HepG2 (cell line): Measurements from ENCODE around the gene JOSD2. TPM values are rescaled to one million over a fixed set of nuclear protein-coding genes. Genes with fewer than 3 reads are reported as not detected.

ENCODE experiments used
- ATAC-seq: fragments of 200-7000 bp; cut with Tn5 transposase; 3 replicates; pipeline ENCODE4 v1.9.1; 2020; ENCODE audit warnings: mild to moderate bottlenecking, moderate library complexity
- BruUV-seq: library from RNA; stranded (reverse); fragments of 400-500 nt; replicated peaks from 2 replicates; lab custom pipeline; 2021; lab: Mats Ljungman, UMichigan
- CTCF ChIA-PET: fragments of 300-600 bp; formaldehyde crosslinking; extraction: SDS; loops from one replicate; lab custom pipeline; 2021; ENCODE audit warnings: low total read pairs, inconsistent platforms, low intra/inter-chr PET ratio; lab: Yijun Ruan, JAX
- POLR2A ChIA-PET: fragments of 350-600 bp; sonication (Branson Sonifier 250); formaldehyde crosslinking; loops from one replicate; lab custom pipeline; 2020; ENCODE audit warnings: antibody characterized with exemption, inconsistent platforms; lab: Yijun Ruan, JAX
- DNase-seq: peaks from one replicate; pipeline ENCODE4 v3.0.0-alpha.2; 2015; ENCODE audit warnings: low spot score
- FAIRE-seq: peaks from 3 replicates; lab custom pipeline; 2011; peaks lifted over from hg19 to GRCh38; lab: Jason Lieb, UNC
- H2AFZ ChIP-seq: one replicate; pipeline ENCODE4 v1.6.1; 2011; ENCODE audit warnings: low read length, inconsistent platforms
- H3K27ac ChIP-seq: fragments of 300-600 bp; 3 replicates; pipeline ENCODE4 v1.8.0; 2011; ENCODE audit warnings: mixed run types, mild to moderate bottlenecking, mixed read lengths, low read length, inconsistent platforms; ENCODE audit not compliant: insufficient read depth; ENCODE audit errors: extremely low read length
- H3K27me3 ChIP-seq, 2 experiments: fragments of 200-600 bp in 1 of 2; 2 replicates in 1 of 2; 3 replicates in 1 of 2; pipeline versions ENCODE4 v1.6.0 to v1.8.0; 2011; ENCODE audit warnings: low read length in 2 of 2, mild to moderate bottlenecking in 2 of 2, moderate library complexity in 2 of 2, inconsistent platforms in 1 of 2; ENCODE audit not compliant: insufficient read depth in 2 of 2, control insufficient read depth in 1 of 2
- H3K36me3 ChIP-seq, 2 experiments: fragments of 200-600 bp in 1 of 2; replicated peaks in 1 of 2; 2 replicates in 1 of 2; 3 replicates in 1 of 2; pipeline versions ENCODE4 v1.5.1 to v1.8.0; 2011; ENCODE audit warnings: low read length in 2 of 2, inconsistent platforms in 1 of 2; ENCODE audit not compliant: insufficient read depth in 2 of 2, control insufficient read depth in 1 of 2
- H3K4me1 ChIP-seq: 2 replicates; pipeline ENCODE4 v1.5.1; 2012; ENCODE audit warnings: low read length, inconsistent platforms; ENCODE audit not compliant: insufficient read depth
- H3K4me2 ChIP-seq: 2 replicates; pipeline ENCODE4 v1.6.0; 2011; ENCODE audit warnings: low read depth, low read length, inconsistent platforms
- H3K4me3 ChIP-seq, 3 experiments: fragments of 200-600 bp in 1 of 3; sonication (generic), shearing (Covaris generic) in 1 of 3; replicated peaks in 1 of 3; 2 replicates each; pipeline ENCODE4 v1.5.1; 2011 to 2016; ENCODE audit warnings: low read length in 3 of 3, inconsistent platforms in 2 of 3, low read depth in 2 of 3, mild to moderate bottlenecking in 2 of 3, control low read depth in 1 of 3, mixed read lengths in 1 of 3; ENCODE audit not compliant: insufficient read depth in 1 of 3
- H3K79me2 ChIP-seq: one replicate; pipeline ENCODE4 v1.6.1; 2011; ENCODE audit warnings: low read length, inconsistent platforms; ENCODE audit not compliant: insufficient read depth
- H3K9ac ChIP-seq: 2 replicates; pipeline ENCODE4 v1.6.0; 2011; ENCODE audit warnings: mild to moderate bottlenecking, low read depth, low read length, inconsistent platforms; ENCODE audit not compliant: insufficient read depth
- H3K9me3 ChIP-seq: 2 replicates; pipeline ENCODE4 v1.5.1; 2012; ENCODE audit warnings: mild to moderate bottlenecking, low read length
- H4K20me1 ChIP-seq: 2 replicates; pipeline ENCODE4 v1.6.0; 2011; ENCODE audit warnings: inconsistent platforms, mild to moderate bottlenecking, low read length, moderate library complexity; ENCODE audit not compliant: insufficient read depth
- ELF1 ChIP-seq: sonication (generic); formaldehyde crosslinking; IDR thresholded peaks from 2 replicates; pipeline ENCODE4 v1.4.0; 2020; ENCODE audit warnings: missing genetic modification reagents
- MIER2 ChIP-seq: IDR thresholded peaks from 2 replicates; pipeline ENCODE4 v1.6.1; 2016; ENCODE audit warnings: missing biosample characterization, missing genetic modification reagents
- SMAD9 ChIP-seq: sonication (generic); formaldehyde crosslinking; IDR thresholded peaks from 2 replicates; pipeline ENCODE4 v1.5.1; 2020; ENCODE audit warnings: mild to moderate bottlenecking, missing genetic modification reagents
- YY1 ChIP-seq: IDR thresholded peaks from 2 replicates; pipeline ENCODE4 v1.6.1; 2011; ENCODE audit warnings: low read length, low read depth, moderate library complexity, mild to moderate bottlenecking; ENCODE audit not compliant: insufficient read depth, insufficient replicate concordance
- ZNF326 ChIP-seq: sonication (generic); formaldehyde crosslinking; IDR thresholded peaks from 2 replicates; pipeline ENCODE4 v1.4.0; 2020; ENCODE audit warnings: missing genetic modification reagents, borderline replicate concordance
- ZNF768 ChIP-seq: sonication (generic); formaldehyde crosslinking; IDR thresholded peaks from 2 replicates; pipeline ENCODE4 v1.4.0; 2020; ENCODE audit warnings: missing genetic modification reagents
- ZSCAN20 ChIP-seq: sonication (generic); formaldehyde crosslinking; IDR thresholded peaks from 2 replicates; pipeline ENCODE4 v1.4.0; 2020; ENCODE audit warnings: missing genetic modification reagents, mild to moderate bottlenecking, borderline replicate concordance
- WGBS: methylation state at CpG from one replicate; pipeline ENCODE4 v1.1.6; 2017; ENCODE audit warnings: low lambda C conversion rate; 5-methylcytosine and 5-hydroxymethylcytosine counted together
- in situ Hi-C: cut with HindIII; loops from 2 replicates; pipeline ENCODE4 v1.10.0; 2017; ENCODE audit warnings: low pct_unique_long_range_greater_than_20kb; ENCODE audit not compliant: extremely low pct_ligation_motif_present
- intact Hi-C: fragments of 100-400 bp; cut with micrococcal nuclease; formaldehyde crosslinking; loops from one replicate; pipeline ENCODE4 v1.10.0; 2022; ENCODE audit not compliant: unreplicated experiment
- polyA plus RNA-seq, 8 experiments: library from polyadenylated mRNA; depleted of rRNA in 3 of 8; stranded (reverse) in 7 of 8; unstranded in 1 of 8; fragments of >200 nt; fragmentation: Illumina TruSeq in 4 of 8; extraction: Trizol in 4 of 8; gene quantifications; 2 replicates each; pipeline versions ENCODE4 v1.2.1 to v1.2.3, GENCODE V29; 2011 to 2016; ENCODE audit warnings: low read depth in 4 of 8, missing spikeins in 1 of 8, mixed read lengths in 1 of 8; ENCODE audit not compliant: insufficient read depth in 1 of 8
- total RNA-seq, 5 experiments: library from RNA; depleted of rRNA; stranded (reverse); fragments of >200 nt; fragmentation: Illumina TruSeq; extraction: Trizol; gene quantifications; 2 replicates each; pipeline ENCODE4 v1.2.3, GENCODE V29; 2016; ENCODE audit warnings: low read depth in 1 of 5

JOSD2 gene
- total and polyA plus RNA-seq, 2 of the 13 experiments (the other 11 are each of a cell fraction or from before 2014, with no cell fraction given), result 2.0 to 4.1 TPM

DNA sequence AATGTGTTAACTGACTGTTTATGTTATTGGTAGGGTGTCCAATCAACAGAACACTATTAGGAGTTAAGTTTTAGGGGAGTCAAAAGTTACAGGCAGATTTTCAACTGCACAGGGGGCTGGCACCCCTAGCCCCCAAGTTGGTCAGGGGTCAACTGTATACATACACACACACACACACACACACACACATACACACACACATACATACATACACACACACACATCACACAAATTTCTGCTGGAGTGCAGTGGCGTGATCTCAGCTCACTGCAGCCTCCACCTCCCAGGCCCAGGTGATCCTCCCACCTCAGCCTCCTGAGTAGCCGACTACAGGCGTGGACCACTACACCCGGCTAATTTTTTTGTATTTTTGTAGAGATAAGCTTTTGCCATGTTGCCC is 47.0 kb upstream of the JOSD2 start:
- no peaks in the 10 kb centered on the region for H3K9me3 ChIP-seq
- no peak overlapping the region for H2AFZ ChIP-seq
- CTCF ChIA-PET, result no interaction called here
- H3K4me2 ChIP-seq, result no peak overlapping the region
- no peaks in the 10 kb centered on the region for H3K79me2 ChIP-seq
- no peak overlapping the region for H3K9ac ChIP-seq
- BruUV-seq, result no TSS peak
- H4K20me1 ChIP-seq, result no peaks in the 10 kb centered on the region
- WGBS, result 48% methylated on average over 4 of the region's 4 CpGs
- FAIRE-seq, result no peak
- H3K27ac ChIP-seq, result no peak overlapping the region
- H3K36me3 ChIP-seq, result no peaks in the 10 kb centered on the region
- POLR2A ChIA-PET, result no interaction called here
- no peak overlapping the region for H3K4me3 ChIP-seq
- DNase-seq, result no peak
- H3K27me3 ChIP-seq, result peaks cover 3 to 18% of the 10 kb centered on the region in 2 experiments; a peak in 4 of 5 replicates
- intact Hi-C loops, result no loop called here
- ATAC-seq, result no peak
- peaks cover 13% of the 10 kb centered on the region for H3K4me1 ChIP-seq
- no peak for TF ChIP-seq MIER2 (CRISPR knock-in tag)
- in situ Hi-C loops, result no loop called here

DNA sequence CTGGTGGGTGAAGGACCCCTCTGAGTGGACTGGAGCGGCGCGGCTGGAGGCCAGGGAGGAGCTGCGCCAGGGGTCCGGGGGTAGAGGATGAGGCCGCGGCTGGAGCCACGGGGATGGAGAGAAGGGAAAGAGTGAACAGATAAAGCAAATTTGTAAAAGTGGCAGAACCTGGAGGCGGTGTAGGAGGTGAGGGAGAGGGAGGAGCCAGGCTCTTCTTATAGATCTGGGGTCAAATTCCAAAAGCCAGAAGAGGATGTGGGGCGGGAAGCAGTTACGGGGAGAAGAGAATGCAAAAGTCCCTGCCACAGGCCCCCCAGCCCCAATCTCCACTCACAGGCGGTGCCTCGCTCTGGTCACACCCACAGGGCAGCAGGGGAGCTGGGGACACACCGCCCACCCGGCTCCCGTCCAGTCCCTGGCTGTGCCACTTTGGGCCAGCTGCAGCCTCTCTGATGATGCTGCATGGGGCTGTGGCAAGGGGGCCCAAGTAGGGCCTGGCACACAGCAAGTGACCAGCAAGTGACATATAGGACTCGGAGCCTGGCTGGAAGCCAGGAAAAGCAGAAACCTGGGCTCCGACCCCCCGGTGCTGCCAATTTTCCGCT is 46.1 kb upstream of the JOSD2 start:
- Histone ChIP-seq H3K4me3 (peak overlapping the region in 1 of 3 experiments; percentile 62; a peak in 1 of 6 replicates), H2AFZ (no peak overlapping the region), H3K79me2 (no peaks in the 10 kb centered on the region), H3K27ac (no peak overlapping the region), H4K20me1 (no peaks in the 10 kb centered on the region), H3K27me3 (peaks cover 1 to 16% of the 10 kb centered on the region in 2 experiments; a peak in 3 of 5 replicates), H3K4me1 (peaks cover 13% of the 10 kb centered on the region), H3K9ac (no peak overlapping the region), H3K4me2 (peak overlapping the region; percentile 84; the same call in 1 of the 2 replicates), H3K36me3 (no peaks in the 10 kb centered on the region), H3K9me3 (no peaks in the 10 kb centered on the region)
- WGBS, result 3% methylated on average over 15 of the region's 20 CpGs
- in situ Hi-C loops, result no loop called here
- no peak for TF ChIP-seq ELF1 (CRISPR knock-in tag)
- TF ChIP-seq ZSCAN20 (CRISPR knock-in tag), result no peak
- no peak for TF ChIP-seq ZNF326 (CRISPR knock-in tag)
- peak; percentile 84; the same call in 1 of the 2 replicates for TF ChIP-seq ZNF768 (CRISPR knock-in tag)
- no peak for TF ChIP-seq SMAD9 (CRISPR knock-in tag)
- no peak for TF ChIP-seq YY1
- FAIRE-seq, result no peak
- no TSS peak for BruUV-seq
- intact Hi-C loops, result no loop called here
- CTCF ChIA-PET, result interaction anchor here (1.4 kb wide), 1 partner anchor 19 kb away, joined by 9 read pairs; no protein-coding TSS in a partner anchor
- no peak for DNase-seq
- no peak; the same call in 2 of the 3 replicates for ATAC-seq
- POLR2A ChIA-PET, result no interaction called here
